SIG-M5 treated with dmso at 0.1 percent for 504 hours (cell line): ENCODE results near the gene GRAMD1A.
"Not testable (repeated sequence)": the region's sequence is repeated elsewhere in the genome, so short reads cannot be mapped to it uniquely, and the experiment has no call there.

Source experiments
- DNase-seq: peaks from one replicate; lab custom pipeline; 2025; ENCODE audit not compliant: unreplicated experiment; lab: John Stamatoyannopoulos, UW

Gene GRAMD1A

GRCh38 chr19:34976611-34977010, 23.5 kb upstream of the GRAMD1A start:
- DNase-seq: no peak

GRCh38 chr19:34979819-34980640, 20.1 kb upstream of the GRAMD1A start:
- no peak for DNase-seq

GRCh38 chr19:34982275-34982674, 17.8 kb upstream of the GRAMD1A start:
- no peak for DNase-seq

GRCh38 chr19:34983786-34984185, 16.3 kb upstream of the GRAMD1A start:
- DNase-seq: no peak

GRCh38 chr19:34984287-34984686, 15.8 kb upstream of the GRAMD1A start:
- DNase-seq: no peak

GRCh38 chr19:34985249-34986022, 14.7 kb upstream of the GRAMD1A start:
- DNase-seq: no peak

GRCh38 chr19:34988119-34988518, 12.0 kb upstream of the GRAMD1A start:
- DNase-seq: no peak

- no peak for DNase-seq
These were observed 10.8 kb upstream of the GRAMD1A start for GRCh38 chr19:34989298-34989697.

- DNase-seq: no peak
These were observed 9.4 kb upstream of the GRAMD1A start for GRCh38 chr19:34990578-34991192.

- no peak for DNase-seq
These were observed 8.4 kb upstream of the GRAMD1A start for GRCh38 chr19:34991542-34992333.

GRCh38 chr19:34992582-34992981, 7.5 kb upstream of the GRAMD1A start:
- DNase-seq: not testable (repeated sequence)

GRCh38 chr19:34994286-34994642, 5.9 kb upstream of the GRAMD1A start:
- no peak for DNase-seq

- no peak for DNase-seq
These were observed 5.2 kb upstream of the GRAMD1A start for GRCh38 chr19:34994643-34995541.

GRCh38 chr19:34995551-34995950, 4.6 kb upstream of the GRAMD1A start:
- DNase-seq: no peak

GRCh38 chr19:34997071-34997617, 3.0 kb upstream of the GRAMD1A start:
- DNase-seq: no peak

GRCh38 chr19:34998224-34998623, 1.9 kb upstream of the GRAMD1A start:
- not testable (repeated sequence) for DNase-seq

- DNase-seq: no peak
These were observed 1.2 kb upstream of the GRAMD1A start for GRCh38 chr19:34998777-34999497.

- no peak for DNase-seq
These were observed 169 bp downstream of the GRAMD1A start for GRCh38 chr19:35000338-35000646.
